ENCODE data around the gene WDR7. TPM values are rescaled to one million over a fixed set of nuclear protein-coding genes. Genes with fewer than 3 reads are reported as not detected.
A peak's percentile ranks its signal among the peaks of the same experiment; 100 is the strongest.
"Not testable (repeated sequence)": the region's sequence is repeated elsewhere in the genome, so short reads cannot be mapped to it uniquely, and the experiment has no call there.

WDR7 gene
- total RNA-seq, 2 donors from 2014 or later: 51.1 to 69.1 TPM

- H3K4me1 Mint-ChIP-seq (ENCODE audit: low read depth in 2 of 2): peaks cover 27 to 34% of the 10 kb centered on the region in 2 donors
- no peaks in the 10 kb centered on the region for H3K27me3 Mint-ChIP-seq
- no peak overlapping the region for H3K27ac Mint-ChIP-seq
- DNase-seq (ENCODE audit: low spot score) (no peak), ATAC-seq (no peak)
- peaks cover 11% of the 10 kb centered on the region for H3K36me3 Mint-ChIP-seq
- peaks cover 3% of the 10 kb centered on the region for H3K9me3 Mint-ChIP-seq
- H3K4me3 Mint-ChIP-seq: no peak overlapping the region
These were observed 7.8 kb upstream of the WDR7 start for GRCh38 chr18:56643381-56643780.

- Mint-ChIP-seq H3K27me3 (no peaks in the 10 kb centered on the region), H3K27ac (no peak overlapping the region), H3K36me3 (no peaks in the 10 kb centered on the region), H3K9me3 (no peaks in the 10 kb centered on the region), H3K4me1 (ENCODE audit: low read depth in 2 of 2) (peaks cover 28 to 34% of the 10 kb centered on the region in 2 donors), H3K4me3 (no peak overlapping the region)
- DNase-seq (ENCODE audit: low spot score) (no peak), ATAC-seq (no peak)
These were observed 5.6 kb upstream of the WDR7 start for GRCh38 chr18:56645415-56646016.

GRCh38 chr18:56647071-56647470 lies 4.1 kb upstream of the WDR7 start:
- H3K4me1 Mint-ChIP-seq (ENCODE audit: low read depth in 2 of 2): peaks cover 40 to 45% of the 10 kb centered on the region in 2 donors
- H3K27ac Mint-ChIP-seq: peak overlapping the region; percentile 83 to 87
- peak overlapping the region; percentile 72 for H3K4me3 Mint-ChIP-seq
- H3K9me3 Mint-ChIP-seq: peaks cover 5% of the 10 kb centered on the region
- peaks cover 5% of the 10 kb centered on the region for H3K36me3 Mint-ChIP-seq
- DNase-seq (ENCODE audit: low spot score) (no peak), ATAC-seq (peak in 1 of 2 donors; percentile 61)
- no peaks in the 10 kb centered on the region for H3K27me3 Mint-ChIP-seq

DNA sequence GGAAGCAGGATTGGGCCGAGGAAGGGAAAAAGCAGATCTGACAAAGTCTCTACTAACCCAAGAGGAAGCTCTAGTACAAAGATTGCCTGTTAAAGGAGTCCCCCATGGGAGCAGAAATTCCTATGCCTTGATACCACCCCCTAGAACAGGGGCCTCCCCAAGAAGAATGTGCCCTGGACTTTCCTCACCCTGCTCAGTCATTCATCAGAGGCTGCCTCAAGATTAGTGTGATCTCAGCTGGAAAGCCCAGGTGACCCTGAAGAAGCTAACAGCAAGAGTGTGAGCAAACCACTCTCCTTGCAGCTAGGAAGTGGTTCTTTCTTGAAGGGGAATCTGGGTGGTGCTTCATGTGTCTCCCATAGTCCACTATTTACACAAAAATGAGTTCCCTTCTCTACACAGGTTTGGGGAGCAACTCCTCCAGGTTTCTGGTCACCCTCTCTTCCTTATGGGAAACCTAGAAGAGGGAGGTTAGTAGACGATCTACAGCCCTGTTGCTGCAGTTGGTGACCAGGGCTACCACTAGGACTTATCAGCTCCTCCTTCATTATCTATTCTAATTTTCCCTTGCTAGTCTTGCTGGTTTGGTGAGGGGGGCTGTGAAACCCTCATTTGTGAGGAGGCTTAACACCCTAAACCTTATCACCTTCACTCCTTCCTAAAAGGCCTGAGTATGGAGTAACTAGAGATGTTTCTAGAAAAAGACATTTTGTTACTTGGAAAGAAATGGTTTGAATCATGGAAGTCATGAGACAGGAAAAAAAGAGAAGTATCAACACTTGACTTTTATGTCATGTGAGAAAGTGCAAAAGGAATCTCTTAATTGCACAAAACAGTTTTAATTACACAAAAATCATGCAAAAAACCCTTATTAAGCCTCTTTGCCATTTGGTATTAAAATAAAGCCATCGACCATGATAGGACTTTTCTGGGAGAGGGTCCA lies 2.9 kb upstream of the WDR7 start:
- ATAC-seq: peak in 1 of 2 donors; percentile 21
- Mint-ChIP-seq H3K36me3 (peaks cover 5% of the 10 kb centered on the region), H3K27me3 (no peaks in the 10 kb centered on the region), H3K4me3 (peak overlapping the region; percentile 71), H3K27ac (peak overlapping the region; percentile 83 to 87), H3K4me1 (ENCODE audit: low read depth in 2 of 2) (peaks cover 46 to 55% of the 10 kb centered on the region in 2 donors), H3K9me3 (peaks cover 5% of the 10 kb centered on the region)
- DNase-seq (ENCODE audit: low spot score): no peak

DNA sequence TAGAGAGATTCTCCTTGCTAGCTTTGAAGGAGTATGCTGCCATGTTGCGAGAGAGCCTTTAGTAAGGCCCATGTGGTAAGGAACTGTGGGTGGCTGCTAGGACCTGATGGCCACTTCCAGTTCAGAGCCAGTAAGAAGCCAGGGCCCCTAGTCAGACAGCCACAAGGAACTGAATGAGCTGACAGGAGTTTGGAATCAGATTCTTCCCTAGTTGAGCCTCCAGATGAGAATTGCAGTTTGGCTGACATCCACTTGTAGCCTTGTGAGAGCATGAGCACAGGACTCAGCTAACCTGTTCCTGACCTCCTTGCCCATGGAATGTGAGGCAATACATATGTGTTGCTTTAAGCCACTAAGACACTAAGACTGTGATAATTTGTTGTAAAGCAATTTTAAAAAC lies 1.2 kb upstream of the WDR7 start:
- peaks cover 56 to 67% of the 10 kb centered on the region in 2 donors for H3K4me1 Mint-ChIP-seq (ENCODE audit: low read depth in 2 of 2)
- H3K9me3 Mint-ChIP-seq: peaks cover 5% of the 10 kb centered on the region
- no peak for DNase-seq (ENCODE audit: low spot score)
- peak overlapping the region; percentile 5 for H3K4me3 Mint-ChIP-seq
- H3K36me3 Mint-ChIP-seq: peaks cover 5% of the 10 kb centered on the region
- no peak for ATAC-seq
- H3K27ac Mint-ChIP-seq: peak overlapping the region; percentile 34 to 93
- no peaks in the 10 kb centered on the region for H3K27me3 Mint-ChIP-seq

GRCh38 chr18:56651771-56652092 lies 573 bp downstream of the WDR7 start:
- DNase-seq (ENCODE audit: low spot score): no peak
- H3K4me1 Mint-ChIP-seq (ENCODE audit: low read depth in 2 of 2): peaks cover 54 to 62% of the 10 kb centered on the region in 2 donors

GRCh38 chr18:56652802-56653201 lies 1.6 kb downstream of the WDR7 start:
- Mint-ChIP-seq H3K9me3 (peaks cover 5% of the 10 kb centered on the region), H3K36me3 (peaks cover 5% of the 10 kb centered on the region), H3K27me3 (no peaks in the 10 kb centered on the region), H3K4me1 (ENCODE audit: low read depth in 2 of 2) (peaks cover 46 to 51% of the 10 kb centered on the region in 2 donors), H3K4me3 (peak overlapping the region; percentile 82), H3K27ac (peak overlapping the region; percentile 14 to 93)
- DNase-seq (ENCODE audit: low spot score) (no peak), ATAC-seq (no peak)

More at GRCh38 chr18:56651771-56652092, 573 bp downstream of the WDR7 start:
- Mint-ChIP-seq H3K27me3 (no peaks in the 10 kb centered on the region), H3K4me3 (peak overlapping the region; percentile 97), H3K27ac (peak overlapping the region; percentile 93 to 95), H3K36me3 (peaks cover 5% of the 10 kb centered on the region), H3K9me3 (peaks cover 5% of the 10 kb centered on the region)
- no peak for ATAC-seq

DNA sequence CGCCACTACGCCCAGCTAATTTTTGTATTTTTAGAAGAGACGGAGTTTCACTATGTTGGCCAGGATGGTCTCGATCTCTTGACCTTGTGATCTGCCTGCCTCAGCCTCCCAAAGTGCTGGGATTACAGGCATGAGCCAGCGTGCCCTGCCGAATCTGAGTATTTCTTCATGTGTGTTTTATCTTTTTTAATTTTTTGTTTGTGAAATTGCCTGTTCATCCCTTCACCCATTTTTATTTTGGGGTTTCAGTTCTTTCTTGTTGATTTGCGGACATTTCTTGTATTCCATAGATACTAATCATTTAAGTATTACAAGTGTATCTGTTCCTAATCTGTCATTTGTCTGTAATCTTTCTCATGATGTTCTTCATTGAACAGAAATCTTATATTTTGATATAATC lies 3.1 kb downstream of the WDR7 start:
- H3K9me3 Mint-ChIP-seq; DNase-seq (ENCODE audit: low spot score); H3K36me3 Mint-ChIP-seq; ATAC-seq; H3K27me3 Mint-ChIP-seq; H3K4me3 Mint-ChIP-seq: not testable (repeated sequence)
- Mint-ChIP-seq H3K27ac (peak overlapping the region in 1 of 2 donors; percentile 93), H3K4me1 (ENCODE audit: low read depth in 2 of 2) (peaks cover 39 to 45% of the 10 kb centered on the region in 2 donors)

DNA sequence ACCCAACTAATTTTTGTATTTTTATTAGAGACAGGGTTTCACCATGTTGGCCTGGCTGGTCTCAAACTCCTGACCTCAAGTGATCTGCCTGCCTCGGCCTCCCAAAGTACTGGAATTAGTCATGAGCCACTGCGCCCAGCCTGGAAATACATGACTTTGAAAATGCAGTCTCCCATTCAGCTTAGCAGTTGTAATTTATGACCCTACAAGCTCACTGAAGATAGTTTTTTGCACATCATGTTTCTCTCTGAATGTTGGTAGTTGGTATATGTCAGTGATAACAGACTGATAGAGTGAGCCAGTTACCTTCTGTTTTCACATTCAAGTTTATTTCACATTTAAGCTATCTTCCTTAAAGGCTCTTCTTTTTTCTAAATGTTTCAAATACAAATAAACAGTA lies 7.1 kb downstream of the WDR7 start:
- DNase-seq (ENCODE audit: low spot score) (no peak), ATAC-seq (no peak)
- no peak overlapping the region for H3K27ac Mint-ChIP-seq
- no peaks in the 10 kb centered on the region for H3K9me3 Mint-ChIP-seq
- no peak overlapping the region for H3K4me3 Mint-ChIP-seq
- no peaks in the 10 kb centered on the region for H3K27me3 Mint-ChIP-seq
- H3K4me1 Mint-ChIP-seq (ENCODE audit: low read depth in 2 of 2): peaks cover 28 to 46% of the 10 kb centered on the region in 2 donors
- H3K36me3 Mint-ChIP-seq: peaks cover 10% of the 10 kb centered on the region

- peaks cover 10% of the 10 kb centered on the region for H3K36me3 Mint-ChIP-seq
- no peak for ATAC-seq
- peaks cover 24 to 47% of the 10 kb centered on the region in 2 donors for H3K4me1 Mint-ChIP-seq (ENCODE audit: low read depth in 2 of 2)
- DNase-seq (ENCODE audit: low spot score): no peak
- H3K27me3 Mint-ChIP-seq: no peaks in the 10 kb centered on the region
- H3K27ac Mint-ChIP-seq: no peak overlapping the region
- H3K9me3 Mint-ChIP-seq: no peaks in the 10 kb centered on the region
- H3K4me3 Mint-ChIP-seq: no peak overlapping the region
These were observed 8.0 kb downstream of the WDR7 start for GRCh38 chr18:56659111-56659510.

- Mint-ChIP-seq H3K9me3 (no peaks in the 10 kb centered on the region), H3K27ac (no peak overlapping the region), H3K4me3 (no peak overlapping the region), H3K27me3 (no peaks in the 10 kb centered on the region), H3K4me1 (ENCODE audit: low read depth in 2 of 2) (peaks cover 18 to 42% of the 10 kb centered on the region in 2 donors), H3K36me3 (peaks cover 10% of the 10 kb centered on the region)
- no peak for ATAC-seq
- no peak for DNase-seq (ENCODE audit: low spot score)
These were observed 9.5 kb downstream of the WDR7 start for GRCh38 chr18:56660655-56661054.

DNA sequence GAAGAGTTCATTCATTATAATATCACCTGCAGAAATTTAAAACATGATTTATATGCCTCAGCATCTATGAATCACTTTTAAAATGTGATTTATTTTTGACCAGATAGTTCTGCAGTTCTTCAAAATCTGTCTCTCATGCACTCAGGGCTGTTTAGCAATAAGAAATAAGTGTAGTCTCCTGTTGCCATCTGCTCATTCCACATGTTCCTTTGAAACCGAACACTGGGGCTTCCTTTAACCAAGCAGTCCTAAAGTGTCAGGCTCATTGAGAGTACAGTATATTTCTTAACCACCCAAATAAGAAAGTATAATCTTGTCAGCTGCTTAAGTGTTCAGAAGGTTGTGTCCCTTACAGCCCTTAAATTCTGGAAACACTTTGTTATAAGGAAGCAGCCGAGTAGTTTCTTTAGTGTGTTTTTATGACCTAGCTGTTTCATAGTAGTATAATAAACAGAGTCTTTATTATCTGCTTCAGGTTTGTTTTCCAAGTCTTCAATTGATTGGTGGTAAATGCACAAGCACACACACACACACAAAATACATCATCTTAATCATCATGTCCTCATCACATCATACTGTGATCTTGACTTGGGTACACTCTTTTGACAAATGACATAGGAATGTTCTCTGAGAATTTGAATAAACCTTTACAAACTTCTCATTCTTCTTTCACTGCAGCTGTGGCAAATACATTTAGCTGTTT lies 10.4 kb downstream of the WDR7 start:
- DNase-seq (ENCODE audit: low spot score) (no peak), ATAC-seq (no peak)
- Mint-ChIP-seq H3K36me3 (peaks cover 10% of the 10 kb centered on the region), H3K4me3 (no peak overlapping the region), H3K4me1 (ENCODE audit: low read depth in 2 of 2) (peaks cover 21 to 42% of the 10 kb centered on the region in 2 donors), H3K9me3 (no peaks in the 10 kb centered on the region), H3K27me3 (no peaks in the 10 kb centered on the region), H3K27ac (no peak overlapping the region)

DNA sequence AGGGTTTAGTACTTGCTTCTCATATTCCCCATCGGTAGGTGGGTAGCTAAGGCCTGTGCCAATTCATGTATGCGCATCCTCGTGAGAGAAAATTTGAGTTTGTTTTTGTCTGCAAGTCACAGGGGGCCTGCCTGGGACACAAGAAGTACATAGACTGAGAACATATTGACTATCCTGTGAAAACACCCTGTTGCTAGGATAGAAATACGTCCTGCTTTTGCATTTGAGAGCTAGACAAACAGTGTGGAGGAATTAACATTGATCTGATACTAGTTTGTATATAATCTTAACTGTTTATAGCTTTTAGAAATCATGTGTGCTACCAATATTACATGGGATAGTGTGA lies 10.9 kb downstream of the WDR7 start:
- H3K36me3 Mint-ChIP-seq: peaks cover 10% of the 10 kb centered on the region
- H3K4me3 Mint-ChIP-seq: no peak overlapping the region
- H3K4me1 Mint-ChIP-seq (ENCODE audit: low read depth in 2 of 2): peaks cover 23 to 45% of the 10 kb centered on the region in 2 donors
- no peak for ATAC-seq
- no peak for DNase-seq (ENCODE audit: low spot score)
- no peaks in the 10 kb centered on the region for H3K9me3 Mint-ChIP-seq
- no peak overlapping the region for H3K27ac Mint-ChIP-seq
- H3K27me3 Mint-ChIP-seq: no peaks in the 10 kb centered on the region

DNA sequence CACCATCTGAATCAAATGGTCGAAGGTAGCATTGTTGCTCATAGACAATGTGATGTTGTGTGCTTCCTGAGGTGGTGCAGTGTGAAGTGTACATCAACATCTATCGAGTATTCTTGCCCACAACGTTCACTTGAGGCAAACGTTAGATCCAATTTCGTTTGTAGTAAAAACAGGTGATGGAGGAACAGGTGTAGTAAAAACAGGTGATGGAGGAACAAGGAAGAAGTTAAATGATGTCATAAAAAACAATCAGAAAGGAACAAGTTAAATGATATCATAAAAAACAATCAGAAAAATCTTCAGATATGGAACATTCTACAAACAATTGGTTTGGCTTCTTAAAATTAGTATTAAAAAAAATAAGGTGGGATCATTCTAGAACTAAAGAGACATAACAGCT lies 11.3 kb downstream of the WDR7 start:
- H3K27me3 Mint-ChIP-seq: no peaks in the 10 kb centered on the region
- H3K9me3 Mint-ChIP-seq: no peaks in the 10 kb centered on the region
- H3K4me3 Mint-ChIP-seq: no peak overlapping the region
- no peak overlapping the region for H3K27ac Mint-ChIP-seq
- H3K4me1 Mint-ChIP-seq (ENCODE audit: low read depth in 2 of 2): peaks cover 25 to 49% of the 10 kb centered on the region in 2 donors
- no peak for DNase-seq (ENCODE audit: low spot score)
- H3K36me3 Mint-ChIP-seq: peaks cover 10% of the 10 kb centered on the region
- no peak for ATAC-seq
